Activated T-cell treated with anti-CD3 and anti-CD28 coated beads, Interleukin-2, amount 50 U/mL, for 72 hours (primary cell): ENCODE measurements around the gene KCNT2. TPM values are rescaled to one million over a fixed set of nuclear protein-coding genes. Genes with fewer than 3 reads are reported as not detected.

Experiments
- ATAC-seq, 2 donors: fragments of 150-1000 bp; cut with Tn5 transposase; replicated peaks in 1 of 2; 2 replicates each; pipeline ENCODE4 v1.10.0; 2021; ENCODE audit warnings: moderate library complexity in 2 of 2, mild to moderate bottlenecking in 1 of 2
- DNase-seq, 2 donors: peaks; one replicate each; pipeline ENCODE4 v3.0.0; 2021 to 2022; ENCODE audit warnings: mixed read lengths in 1 of 2
- H3K27ac Mint-ChIP-seq: one replicate; pipeline ENCODE4 v1.8.0; 2022; ENCODE audit warnings: mild to moderate bottlenecking, moderate library complexity, mixed read lengths
- H3K27me3 Mint-ChIP-seq: one replicate; pipeline ENCODE4 v1.8.0; 2022; ENCODE audit warnings: low read depth, mixed read lengths
- H3K36me3 Mint-ChIP-seq, 2 donors: one replicate each; pipeline ENCODE4 v1.8.0; 2022; ENCODE audit warnings: mixed read lengths in 2 of 2, mild to moderate bottlenecking in 1 of 2; ENCODE audit not compliant: insufficient read depth in 2 of 2
- H3K4me1 Mint-ChIP-seq: one replicate; pipeline ENCODE4 v1.8.0; 2022; ENCODE audit warnings: low read depth, mixed read lengths
- H3K4me3 Mint-ChIP-seq, 2 donors: one replicate each; pipeline ENCODE4 v1.8.0; 2022; ENCODE audit warnings: mild to moderate bottlenecking in 2 of 2, mixed read lengths in 2 of 2, moderate library complexity in 2 of 2
- H3K9me3 Mint-ChIP-seq, 2 donors: one replicate each; pipeline ENCODE4 v1.8.0; 2022; ENCODE audit warnings: mixed read lengths in 2 of 2
- total RNA-seq, 2 donors: library from RNA; stranded (reverse); gene quantifications; one replicate each; pipeline ENCODE4 v1.2.3, GENCODE V29; 2022

The KCNT2 gene
- total RNA-seq, 2 donors from 2014 or later: not detected

- no peak for DNase-seq
- H3K27ac Mint-ChIP-seq: no peak overlapping the region
- H3K4me3 Mint-ChIP-seq: no peak overlapping the region
- H3K36me3 Mint-ChIP-seq: no peaks in the 10 kb centered on the region
- no peaks in the 10 kb centered on the region for H3K27me3 Mint-ChIP-seq
- no peaks in the 10 kb centered on the region for H3K4me1 Mint-ChIP-seq
- no peak for ATAC-seq
- peaks cover 2 to 4% of the 10 kb centered on the region in 2 donors for H3K9me3 Mint-ChIP-seq
Observed at GRCh38 chr1:196488579-196488978, 119.7 kb downstream of the KCNT2 start.

- Mint-ChIP-seq H3K27ac (no peak overlapping the region), H3K27me3 (no peaks in the 10 kb centered on the region), H3K9me3 (peaks cover 2 to 8% of the 10 kb centered on the region in 2 donors), H3K4me3 (no peak overlapping the region), H3K36me3 (no peaks in the 10 kb centered on the region), H3K4me1 (no peaks in the 10 kb centered on the region)
- ATAC-seq (no peak), DNase-seq (no peak)
Observed at GRCh38 chr1:196486346-196486745, 121.9 kb downstream of the KCNT2 start.

- Mint-ChIP-seq H3K36me3 (no peaks in the 10 kb centered on the region), H3K27me3 (no peaks in the 10 kb centered on the region), H3K4me1 (no peaks in the 10 kb centered on the region), H3K9me3 (peaks cover 2 to 8% of the 10 kb centered on the region in 2 donors), H3K27ac (no peak overlapping the region), H3K4me3 (no peak overlapping the region)
- DNase-seq (no peak), ATAC-seq (no peak)
Observed at GRCh38 chr1:196481616-196482015, 126.6 kb downstream of the KCNT2 start.

GRCh38 chr1:196477262-196477661, 131.0 kb downstream of the KCNT2 start:
- ATAC-seq: no peak
- no peak for DNase-seq
- no peak overlapping the region for H3K27ac Mint-ChIP-seq
- no peaks in the 10 kb centered on the region for H3K27me3 Mint-ChIP-seq
- H3K36me3 Mint-ChIP-seq: no peaks in the 10 kb centered on the region
- no peak overlapping the region for H3K4me3 Mint-ChIP-seq
- H3K9me3 Mint-ChIP-seq: peaks cover 0 to 2% of the 10 kb centered on the region in 2 donors
- no peaks in the 10 kb centered on the region for H3K4me1 Mint-ChIP-seq

- H3K4me3 Mint-ChIP-seq: no peak overlapping the region
- no peak overlapping the region for H3K27ac Mint-ChIP-seq
- no peaks in the 10 kb centered on the region for H3K27me3 Mint-ChIP-seq
- ATAC-seq (no peak), DNase-seq (no peak)
- H3K9me3 Mint-ChIP-seq: no peaks in the 10 kb centered on the region
- no peaks in the 10 kb centered on the region for H3K4me1 Mint-ChIP-seq
- H3K36me3 Mint-ChIP-seq: no peaks in the 10 kb centered on the region
Observed at GRCh38 chr1:196467230-196467925, 140.9 kb downstream of the KCNT2 start.

GRCh38 chr1:196466654-196467053, 141.6 kb downstream of the KCNT2 start:
- Mint-ChIP-seq H3K4me3 (no peak overlapping the region), H3K27me3 (no peaks in the 10 kb centered on the region), H3K9me3 (no peaks in the 10 kb centered on the region), H3K36me3 (no peaks in the 10 kb centered on the region), H3K4me1 (no peaks in the 10 kb centered on the region), H3K27ac (no peak overlapping the region)
- DNase-seq (no peak), ATAC-seq (no peak)

GRCh38 chr1:196466166-196466565, 142.1 kb downstream of the KCNT2 start:
- ATAC-seq (no peak), DNase-seq (no peak)
- Mint-ChIP-seq H3K27me3 (no peaks in the 10 kb centered on the region), H3K4me1 (no peaks in the 10 kb centered on the region), H3K27ac (no peak overlapping the region), H3K4me3 (no peak overlapping the region), H3K9me3 (no peaks in the 10 kb centered on the region), H3K36me3 (no peaks in the 10 kb centered on the region)

GRCh38 chr1:196464480-196464941, 143.7 kb downstream of the KCNT2 start:
- DNase-seq (no peak), ATAC-seq (no peak)
- no peaks in the 10 kb centered on the region for H3K36me3 Mint-ChIP-seq
- no peaks in the 10 kb centered on the region for H3K27me3 Mint-ChIP-seq
- H3K4me3 Mint-ChIP-seq: no peak overlapping the region
- no peaks in the 10 kb centered on the region for H3K9me3 Mint-ChIP-seq
- H3K4me1 Mint-ChIP-seq: no peaks in the 10 kb centered on the region
- no peak overlapping the region for H3K27ac Mint-ChIP-seq

GRCh38 chr1:196462086-196462485, 146.2 kb downstream of the KCNT2 start:
- Mint-ChIP-seq H3K36me3 (no peaks in the 10 kb centered on the region), H3K27ac (no peak overlapping the region), H3K27me3 (no peaks in the 10 kb centered on the region), H3K4me1 (no peaks in the 10 kb centered on the region), H3K9me3 (no peaks in the 10 kb centered on the region), H3K4me3 (no peak overlapping the region)
- DNase-seq (no peak), ATAC-seq (no peak)

- ATAC-seq: no peak
- Mint-ChIP-seq H3K36me3 (no peaks in the 10 kb centered on the region), H3K4me3 (no peak overlapping the region), H3K27me3 (no peaks in the 10 kb centered on the region), H3K27ac (no peak overlapping the region), H3K9me3 (no peaks in the 10 kb centered on the region), H3K4me1 (no peaks in the 10 kb centered on the region)
- DNase-seq: no peak
Observed at GRCh38 chr1:196461521-196461920, 146.7 kb downstream of the KCNT2 start.

GRCh38 chr1:196459383-196459782, 148.9 kb downstream of the KCNT2 start:
- no peak overlapping the region for H3K4me3 Mint-ChIP-seq
- H3K27ac Mint-ChIP-seq: no peak overlapping the region
- no peak for DNase-seq
- no peaks in the 10 kb centered on the region for H3K36me3 Mint-ChIP-seq
- H3K4me1 Mint-ChIP-seq: no peaks in the 10 kb centered on the region
- ATAC-seq: no peak
- no peaks in the 10 kb centered on the region for H3K27me3 Mint-ChIP-seq
- peaks cover 0 to 3% of the 10 kb centered on the region in 2 donors for H3K9me3 Mint-ChIP-seq

GRCh38 chr1:196454792-196455191, 153.4 kb downstream of the KCNT2 start:
- DNase-seq: no peak
- H3K27ac Mint-ChIP-seq: no peak overlapping the region

GRCh38 chr1:196451103-196451502, 157.1 kb downstream of the KCNT2 start:
- H3K27me3 Mint-ChIP-seq: no peaks in the 10 kb centered on the region
- H3K36me3 Mint-ChIP-seq: no peaks in the 10 kb centered on the region
- ATAC-seq: no peak
- no peaks in the 10 kb centered on the region for H3K4me1 Mint-ChIP-seq
- no peak overlapping the region for H3K27ac Mint-ChIP-seq
- H3K9me3 Mint-ChIP-seq: peaks cover 0 to 4% of the 10 kb centered on the region in 2 donors
- DNase-seq: no peak
- no peak overlapping the region for H3K4me3 Mint-ChIP-seq

More at GRCh38 chr1:196454792-196455191, 153.4 kb downstream of the KCNT2 start:
- no peaks in the 10 kb centered on the region for H3K36me3 Mint-ChIP-seq
- H3K4me1 Mint-ChIP-seq: no peaks in the 10 kb centered on the region
- H3K27me3 Mint-ChIP-seq: no peaks in the 10 kb centered on the region
- H3K4me3 Mint-ChIP-seq: no peak overlapping the region
- no peak for ATAC-seq
- H3K9me3 Mint-ChIP-seq: peaks cover 0 to 4% of the 10 kb centered on the region in 2 donors
